ENCODE measurements around the gene TECPR2. TPM values are rescaled to one million over a fixed set of nuclear protein-coding genes. Genes with fewer than 3 reads are reported as not detected.
"Not testable (repeated sequence)": the region's sequence is repeated elsewhere in the genome, so short reads cannot be mapped to it uniquely, and the experiment has no call there.

The TECPR2 gene
- total RNA-seq, 1 experiment from 2014 or later, result 4.8 TPM

GRCh38 chr14:102513899-102514772 lies 151.4 kb downstream of the TECPR2 start:
- H3K36me3 ChIP-seq, result no peaks in the 10 kb centered on the region
- H3K27ac ChIP-seq, result no peak overlapping the region
- peaks cover 4% of the 10 kb centered on the region; the same call in 1 of the 2 replicates for H3K9me3 ChIP-seq (replicated peaks)
- DNase-seq (ENCODE audit: low read depth in 1 of 2, low spot score in 2 of 2), result no peak
- H3K27me3 ChIP-seq (replicated peaks), result no peaks in the 10 kb centered on the region
- peaks cover 20% of the 10 kb centered on the region for H3K4me1 ChIP-seq (replicated peaks)
- H3K4me3 ChIP-seq, result no peak overlapping the region

- H3K36me3 ChIP-seq, result no peaks in the 10 kb centered on the region
- H3K4me1 ChIP-seq (replicated peaks), result peaks cover 17% of the 10 kb centered on the region
- H3K27ac ChIP-seq, result no peak overlapping the region
- H3K27me3 ChIP-seq (replicated peaks), result no peaks in the 10 kb centered on the region
- no peak overlapping the region for H3K4me3 ChIP-seq
- 0 out of 2 replicates have a peak, but pooled peaks cover 4% of the 10 kb centered on the region for H3K9me3 ChIP-seq (replicated peaks)
- no peak for DNase-seq (ENCODE audit: low read depth in 1 of 2, low spot score in 2 of 2)
Measured at GRCh38 chr14:102514987-102515733, 152.4 kb downstream of the TECPR2 start.

GRCh38 chr14:102516531-102517391 lies 154.0 kb downstream of the TECPR2 start:
- H3K27me3 ChIP-seq (replicated peaks), result no peaks in the 10 kb centered on the region
- DNase-seq (ENCODE audit: low read depth in 1 of 2, low spot score in 2 of 2), result peak in 1 of 2 experiments; percentile 70
- H3K36me3 ChIP-seq, result no peaks in the 10 kb centered on the region
- H3K27ac ChIP-seq, result peak overlapping the region; percentile 35; the same call in 1 of the 2 replicates
- peak overlapping the region; percentile 68 for H3K4me3 ChIP-seq
- H3K9me3 ChIP-seq (replicated peaks), result 0 out of 2 replicates have a peak, but pooled peaks cover 4% of the 10 kb centered on the region
- peaks cover 13% of the 10 kb centered on the region for H3K4me1 ChIP-seq (replicated peaks)

GRCh38 chr14:102517392-102518062 lies 154.8 kb downstream of the TECPR2 start:
- peaks cover 13% of the 10 kb centered on the region for H3K4me1 ChIP-seq (replicated peaks)
- DNase-seq (ENCODE audit: low read depth in 1 of 2, low spot score in 2 of 2), result no peak
- H3K36me3 ChIP-seq, result no peaks in the 10 kb centered on the region
- H3K9me3 ChIP-seq (replicated peaks), result 0 out of 2 replicates have a peak, but pooled peaks cover 4% of the 10 kb centered on the region
- H3K4me3 ChIP-seq, result peak overlapping the region; percentile 68
- peak overlapping the region; percentile 35; the same call in 1 of the 2 replicates for H3K27ac ChIP-seq
- no peaks in the 10 kb centered on the region for H3K27me3 ChIP-seq (replicated peaks)

GRCh38 chr14:102518063-102518648 lies 155.4 kb downstream of the TECPR2 start:
- no peak overlapping the region for H3K27ac ChIP-seq
- peaks cover 19% of the 10 kb centered on the region for H3K4me1 ChIP-seq (replicated peaks)
- no peaks in the 10 kb centered on the region for H3K36me3 ChIP-seq
- 0 out of 2 replicates have a peak, but pooled peaks cover 4% of the 10 kb centered on the region for H3K9me3 ChIP-seq (replicated peaks)
- no peaks in the 10 kb centered on the region for H3K27me3 ChIP-seq (replicated peaks)
- H3K4me3 ChIP-seq, result no peak overlapping the region
- DNase-seq (ENCODE audit: low read depth in 1 of 2, low spot score in 2 of 2), result no peak

GRCh38 chr14:102519709-102520108 lies 157.0 kb downstream of the TECPR2 start:
- not testable (repeated sequence) for H3K27ac ChIP-seq; H3K4me3 ChIP-seq; H3K27me3 ChIP-seq (replicated peaks); H3K9me3 ChIP-seq (replicated peaks); DNase-seq (ENCODE audit: low read depth in 1 of 2, low spot score in 2 of 2); H3K36me3 ChIP-seq
- H3K4me1 ChIP-seq (replicated peaks), result peaks cover 32% of the 10 kb centered on the region

GRCh38 chr14:102523200-102523568 lies 160.4 kb downstream of the TECPR2 start:
- no peak for DNase-seq (ENCODE audit: low read depth in 1 of 2, low spot score in 2 of 2)
- H3K36me3 ChIP-seq, result no peaks in the 10 kb centered on the region
- H3K4me1 ChIP-seq (replicated peaks), result peaks cover 49% of the 10 kb centered on the region
- H3K27ac ChIP-seq, result peak overlapping the region; percentile 66
- H3K4me3 ChIP-seq, result no peak overlapping the region
- no peaks in the 10 kb centered on the region for H3K9me3 ChIP-seq (replicated peaks)
- H3K27me3 ChIP-seq (replicated peaks), result no peaks in the 10 kb centered on the region

- Histone ChIP-seq H3K4me3 (no peak overlapping the region), H3K27ac (peak overlapping the region; percentile 66), H3K27me3 (replicated peaks) (no peaks in the 10 kb centered on the region), H3K36me3 (no peaks in the 10 kb centered on the region), H3K9me3 (replicated peaks) (no peaks in the 10 kb centered on the region), H3K4me1 (replicated peaks) (peaks cover 50% of the 10 kb centered on the region)
- DNase-seq (ENCODE audit: low read depth in 1 of 2, low spot score in 2 of 2), result peak; percentile 41 to 67
Measured at GRCh38 chr14:102523569-102524450, 161.1 kb downstream of the TECPR2 start.

- peak overlapping the region; percentile 43 for H3K4me3 ChIP-seq
- H3K36me3 ChIP-seq, result no peaks in the 10 kb centered on the region
- no peaks in the 10 kb centered on the region for H3K9me3 ChIP-seq (replicated peaks)
- H3K27me3 ChIP-seq (replicated peaks), result no peaks in the 10 kb centered on the region
- DNase-seq (ENCODE audit: low read depth in 1 of 2, low spot score in 2 of 2), result peak; percentile 97 to 99
- H3K27ac ChIP-seq, result peak overlapping the region; percentile 66
- peaks cover 50% of the 10 kb centered on the region for H3K4me1 ChIP-seq (replicated peaks)
Measured at GRCh38 chr14:102524451-102525218, 161.9 kb downstream of the TECPR2 start.

GRCh38 chr14:102525219-102525928 lies 162.6 kb downstream of the TECPR2 start:
- Histone ChIP-seq H3K27ac (peak overlapping the region; percentile 54), H3K27me3 (replicated peaks) (no peaks in the 10 kb centered on the region)

More at GRCh38 chr14:102525219-102525928, 162.6 kb downstream of the TECPR2 start:
- Histone ChIP-seq H3K4me1 (replicated peaks) (peaks cover 50% of the 10 kb centered on the region), H3K4me3 (peak overlapping the region; percentile 43), H3K9me3 (replicated peaks) (no peaks in the 10 kb centered on the region), H3K36me3 (no peaks in the 10 kb centered on the region)
- DNase-seq (ENCODE audit: low read depth in 1 of 2, low spot score in 2 of 2), result peak in 1 of 2 experiments; percentile 65

Measured in SJSA1 (cell line).